GM12874 (cell line): Measurements from ENCODE around the gene B4GALNT3.

Experiments
- CTCF ChIP-seq: IDR thresholded peaks from 2 replicates; pipeline ENCODE4 v1.5.1; 2011; ENCODE audit warnings: low read depth, mild to moderate bottlenecking, control low read depth, low read length, moderate library complexity; ENCODE audit not compliant: insufficient read depth

B4GALNT3 gene

GRCh38 chr12:558580-558979 lies 98.8 kb downstream of the B4GALNT3 start:
- TF ChIP-seq CTCF = no peak

- TF ChIP-seq CTCF = no peak
Measured at GRCh38 chr12:559208-559905, 99.6 kb downstream of the B4GALNT3 start.

GRCh38 chr12:559906-560455 lies 100.2 kb downstream of the B4GALNT3 start:
- TF ChIP-seq CTCF = no peak

GRCh38 chr12:560691-561390 lies 101.1 kb downstream of the B4GALNT3 start:
- TF ChIP-seq CTCF = no peak

GRCh38 chr12:561391-561705 lies 101.6 kb downstream of the B4GALNT3 start:
- no peak for TF ChIP-seq CTCF

GRCh38 chr12:561908-562593 lies 102.3 kb downstream of the B4GALNT3 start:
- no peak for TF ChIP-seq CTCF

GRCh38 chr12:562634-563033 lies 102.9 kb downstream of the B4GALNT3 start:
- TF ChIP-seq CTCF = no peak
